Measurements from ENCODE around the gene TACC2. TPM values are rescaled to one million over a fixed set of nuclear protein-coding genes. Genes with fewer than 3 reads are reported as not detected.

The TACC2 gene
- total RNA-seq, 2 experiments from 2014 or later: not detected

DNA sequence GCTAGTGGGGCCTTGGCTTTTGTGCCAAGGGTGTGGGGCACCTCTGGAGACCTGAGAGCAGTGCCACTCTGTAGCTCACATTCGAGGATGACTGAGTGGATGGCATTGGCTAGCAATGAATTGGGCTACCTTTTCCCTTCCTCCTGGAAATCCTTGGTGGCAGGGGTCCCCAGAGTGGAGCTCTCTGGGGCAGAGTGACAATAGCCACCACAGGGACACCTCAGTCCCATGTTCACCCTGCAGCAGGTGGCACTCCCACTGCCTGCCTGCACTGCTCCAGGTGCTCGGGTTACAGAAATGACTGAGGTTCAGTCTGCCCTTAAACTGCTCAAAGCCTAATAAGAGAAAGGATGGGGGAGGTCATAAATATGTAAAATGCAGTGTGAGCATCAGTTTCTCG lies 300.0 kb downstream of the TACC2 start:
- ChIA-PET CTCF (ENCODE audit: unreplicated experiment) (no interaction called here), POLR2A (no interaction called here)
- Histone ChIP-seq H3K79me2 (ENCODE audit: insufficient read depth, low read depth, low read length) (no peaks in the 10 kb centered on the region), H3K27ac (ENCODE audit: low read depth, low read length, poor library complexity, severe bottlenecking) (no peak overlapping the region), H3K36me3 (ENCODE audit: insufficient read depth, low read length) (no peaks in the 10 kb centered on the region), H3K9me3 (ENCODE audit: low read length) (no peaks in the 10 kb centered on the region), H2AFZ (ENCODE audit: low read length) (no peak overlapping the region), H3K4me1 (ENCODE audit: insufficient read depth, low read length, poor library complexity, severe bottlenecking) (no peaks in the 10 kb centered on the region), H3K4me3 (ENCODE audit: low read depth, low read length, poor library complexity, severe bottlenecking) (no peak overlapping the region), H3K4me2 (ENCODE audit: low read length) (no peak overlapping the region), H4K20me1 (ENCODE audit: insufficient read depth, low read length) (no peaks in the 10 kb centered on the region), H3K9me2 (ENCODE audit: insufficient read depth, low read length) (no peaks in the 10 kb centered on the region)
- no peak for DNase-seq (ENCODE audit: low spot score)
- BruUV-seq (replicated peaks): no TSS peak
- TF ChIP-seq CTCF (conservative IDR thresholded peaks at IDR 0.05; ENCODE audit: low read length): no peak
- no peak for TF ChIP-seq EZH2phosphoT487 (IDR thresholded peaks at IDR 0.05; ENCODE audit: borderline replicate concordance, low read depth, low read length)
- intact Hi-C loops (cut with micrococcal nuclease; ENCODE audit: unreplicated experiment): no loop called here

DNA sequence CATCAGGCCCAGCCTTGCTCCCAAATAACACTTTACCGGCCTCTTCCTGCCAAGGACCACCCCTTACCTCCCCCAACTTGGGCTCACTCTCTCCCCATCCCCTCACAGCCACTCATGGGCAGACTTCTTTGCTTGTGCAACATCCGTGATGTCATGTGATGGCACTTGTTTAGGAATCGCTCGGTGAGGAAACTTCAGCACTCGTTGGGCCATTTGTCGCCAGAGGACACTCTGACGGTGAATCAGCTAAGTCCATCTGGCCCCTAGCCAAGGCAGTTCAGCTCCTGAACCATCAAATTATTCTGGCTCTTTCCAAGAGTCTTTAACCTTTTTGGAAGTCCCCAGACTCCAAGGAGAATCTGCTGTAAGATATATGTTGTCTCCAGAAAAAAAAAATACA lies 301.4 kb downstream of the TACC2 start:
- CTCF ChIA-PET (ENCODE audit: unreplicated experiment): no interaction called here
- no peak overlapping the region for H3K4me3 ChIP-seq (ENCODE audit: low read depth, low read length, poor library complexity, severe bottlenecking)
- H3K9me2 ChIP-seq (ENCODE audit: insufficient read depth, low read length): no peaks in the 10 kb centered on the region
- H3K4me1 ChIP-seq (ENCODE audit: insufficient read depth, low read length, poor library complexity, severe bottlenecking): no peaks in the 10 kb centered on the region
- H3K4me2 ChIP-seq (ENCODE audit: low read length): no peak overlapping the region
- H3K9me3 ChIP-seq (ENCODE audit: low read length): no peaks in the 10 kb centered on the region
- DNase-seq (ENCODE audit: low spot score): no peak
- H3K27ac ChIP-seq (ENCODE audit: low read depth, low read length, poor library complexity, severe bottlenecking): no peak overlapping the region
- no TSS peak for BruUV-seq (replicated peaks)
- TF ChIP-seq CTCF (conservative IDR thresholded peaks at IDR 0.05; ENCODE audit: low read length) (no peak), EZH2phosphoT487 (IDR thresholded peaks at IDR 0.05; ENCODE audit: borderline replicate concordance, low read depth, low read length) (no peak)
- no peak overlapping the region for H2AFZ ChIP-seq (ENCODE audit: low read length)
- H3K79me2 ChIP-seq (ENCODE audit: insufficient read depth, low read depth, low read length): no peaks in the 10 kb centered on the region
- no peaks in the 10 kb centered on the region for H4K20me1 ChIP-seq (ENCODE audit: insufficient read depth, low read length)
- intact Hi-C loops (cut with micrococcal nuclease; ENCODE audit: unreplicated experiment): no loop called here
- no peaks in the 10 kb centered on the region for H3K36me3 ChIP-seq (ENCODE audit: insufficient read depth, low read length)
- POLR2A ChIA-PET: interaction anchor here (0.8 kb wide), 1 partner anchor 11 kb away, joined by 5 read pairs; no protein-coding TSS in a partner anchor

GRCh38 chr10:122290833-122291532 lies 302.0 kb downstream of the TACC2 start:
- intact Hi-C loops (cut with micrococcal nuclease; ENCODE audit: unreplicated experiment): no loop called here
- Histone ChIP-seq H3K27ac (ENCODE audit: low read depth, low read length, poor library complexity, severe bottlenecking) (no peak overlapping the region), H4K20me1 (ENCODE audit: insufficient read depth, low read length) (no peaks in the 10 kb centered on the region), H3K4me1 (ENCODE audit: insufficient read depth, low read length, poor library complexity, severe bottlenecking) (no peaks in the 10 kb centered on the region), H2AFZ (ENCODE audit: low read length) (no peak overlapping the region), H3K9me3 (ENCODE audit: low read length) (no peaks in the 10 kb centered on the region), H3K4me2 (ENCODE audit: low read length) (no peak overlapping the region), H3K36me3 (ENCODE audit: insufficient read depth, low read length) (no peaks in the 10 kb centered on the region), H3K9me2 (ENCODE audit: insufficient read depth, low read length) (no peaks in the 10 kb centered on the region), H3K4me3 (ENCODE audit: low read depth, low read length, poor library complexity, severe bottlenecking) (no peak overlapping the region), H3K79me2 (ENCODE audit: insufficient read depth, low read depth, low read length) (no peaks in the 10 kb centered on the region)
- no TSS peak for BruUV-seq (replicated peaks)
- DNase-seq (ENCODE audit: low spot score): no peak
- CTCF ChIA-PET (ENCODE audit: unreplicated experiment): no interaction called here
- POLR2A ChIA-PET: interaction anchor here (0.8 kb wide), 1 partner anchor 11 kb away, joined by 5 read pairs; no protein-coding TSS in a partner anchor
- TF ChIP-seq EZH2phosphoT487 (IDR thresholded peaks at IDR 0.05; ENCODE audit: borderline replicate concordance, low read depth, low read length) (no peak), CTCF (conservative IDR thresholded peaks at IDR 0.05; ENCODE audit: low read length) (no peak)

All from OCI-LY7 (cell line).